ENCODE results near the gene ROCK2.

Gene ROCK2

GRCh38 chr2:11244091-11244826 lies 100.2 kb downstream of the ROCK2 start:
- in situ Hi-C loops (cut with MboI; ENCODE audit: low sequenced_read_pairs, unreplicated experiment): no loop called here
- no peak for TF ChIP-seq CTCF (IDR thresholded peaks at IDR 0.05; ENCODE audit: borderline replicate concordance, control extremely low read depth, extremely low read depth, insufficient read depth, missing control alignments)
- no peak for DNase-seq (ENCODE audit: low spot score)

GRCh38 chr2:11243512-11243911 lies 100.9 kb downstream of the ROCK2 start:
- TF ChIP-seq CTCF (IDR thresholded peaks at IDR 0.05; ENCODE audit: borderline replicate concordance, control extremely low read depth, extremely low read depth, insufficient read depth, missing control alignments): no peak
- in situ Hi-C loops (cut with MboI; ENCODE audit: low sequenced_read_pairs, unreplicated experiment): no loop called here
- no peak for DNase-seq (ENCODE audit: low spot score)

- DNase-seq (ENCODE audit: low spot score): no peak
- in situ Hi-C loops (cut with MboI; ENCODE audit: low sequenced_read_pairs, unreplicated experiment): no loop called here
- TF ChIP-seq CTCF (IDR thresholded peaks at IDR 0.05; ENCODE audit: borderline replicate concordance, control extremely low read depth, extremely low read depth, insufficient read depth, missing control alignments): no peak
These were observed 101.8 kb downstream of the ROCK2 start for GRCh38 chr2:11242542-11243174.

- no peak for TF ChIP-seq CTCF (IDR thresholded peaks at IDR 0.05; ENCODE audit: borderline replicate concordance, control extremely low read depth, extremely low read depth, insufficient read depth, missing control alignments)
- in situ Hi-C loops (cut with MboI; ENCODE audit: low sequenced_read_pairs, unreplicated experiment): no loop called here
- no peak for DNase-seq (ENCODE audit: low spot score)
These were observed 102.8 kb downstream of the ROCK2 start for GRCh38 chr2:11241412-11242203.

GRCh38 chr2:11239666-11240462 lies 104.6 kb downstream of the ROCK2 start:
- in situ Hi-C loops (cut with MboI; ENCODE audit: low sequenced_read_pairs, unreplicated experiment): no loop called here
- TF ChIP-seq CTCF (IDR thresholded peaks at IDR 0.05; ENCODE audit: borderline replicate concordance, control extremely low read depth, extremely low read depth, insufficient read depth, missing control alignments): no peak
- DNase-seq (ENCODE audit: low spot score): no peak

- no peak for TF ChIP-seq CTCF (IDR thresholded peaks at IDR 0.05; ENCODE audit: borderline replicate concordance, control extremely low read depth, extremely low read depth, insufficient read depth, missing control alignments)
- no peak for DNase-seq (ENCODE audit: low spot score)
- in situ Hi-C loops (cut with MboI; ENCODE audit: low sequenced_read_pairs, unreplicated experiment): no loop called here
These were observed 105.3 kb downstream of the ROCK2 start for GRCh38 chr2:11239147-11239546.

Data from GM13976 (cell line).